ENCODE measurements around the gene STXBP5L. TPM values are rescaled to one million over a fixed set of nuclear protein-coding genes. Genes with fewer than 3 reads are reported as not detected.
"Not testable (repeated sequence)": the region's sequence is repeated elsewhere in the genome, so short reads cannot be mapped to it uniquely, and the experiment has no call there.

The STXBP5L gene
- total RNA-seq, 3 donors from 2014 or later, result 0.34 to 7.3 (median 0.61) TPM

GRCh38 chr3:121436074-121436473, 528.1 kb downstream of the STXBP5L start:
- H3K36me3 ChIP-seq (ENCODE audit: low read depth), result no peaks in the 10 kb centered on the region
- ATAC-seq, result no peak
- no peak for TF ChIP-seq CTCF (IDR thresholded peaks at IDR 0.05)
- no peaks in the 10 kb centered on the region for H3K4me1 ChIP-seq (ENCODE audit: low read depth)
- intact Hi-C loops (cut with DNase I, micrococcal nuclease), result no loop called here
- no peak for DNase-seq
- no peaks in the 10 kb centered on the region for H3K9me3 ChIP-seq
- no peak overlapping the region for H3K4me3 ChIP-seq

GRCh38 chr3:121436641-121437040, 528.6 kb downstream of the STXBP5L start:
- intact Hi-C loops (cut with DNase I, micrococcal nuclease), result no loop called here
- ATAC-seq, result no peak
- Histone ChIP-seq H3K9me3 (no peaks in the 10 kb centered on the region), H3K4me1 (ENCODE audit: low read depth) (no peaks in the 10 kb centered on the region), H3K4me3 (no peak overlapping the region), H3K36me3 (ENCODE audit: low read depth) (no peaks in the 10 kb centered on the region)
- no peak for TF ChIP-seq CTCF (IDR thresholded peaks at IDR 0.05)
- peak in 1 of 3 donors; percentile 14 for DNase-seq

GRCh38 chr3:121443456-121443855, 535.5 kb downstream of the STXBP5L start:
- ATAC-seq (no peak), DNase-seq (no peak)
- no peaks in the 10 kb centered on the region for H3K4me1 ChIP-seq (ENCODE audit: low read depth)
- TF ChIP-seq CTCF (IDR thresholded peaks at IDR 0.05), result no peak
- H3K9me3 ChIP-seq, result no peaks in the 10 kb centered on the region
- no peak overlapping the region for H3K4me3 ChIP-seq
- H3K36me3 ChIP-seq (ENCODE audit: low read depth), result no peaks in the 10 kb centered on the region
- intact Hi-C loops (cut with DNase I, micrococcal nuclease), result no loop called here

- H3K4me3 ChIP-seq; intact Hi-C loops (cut with DNase I, micrococcal nuclease); H3K36me3 ChIP-seq (ENCODE audit: low read depth); H3K9me3 ChIP-seq; H3K4me1 ChIP-seq (ENCODE audit: low read depth); ATAC-seq; DNase-seq: not testable (repeated sequence)
These were observed 543.7 kb downstream of the STXBP5L start for GRCh38 chr3:121451752-121452151.

- H3K4me3 ChIP-seq, result no peak overlapping the region
- ATAC-seq (no peak), DNase-seq (no peak)
- H3K9me3 ChIP-seq, result no peaks in the 10 kb centered on the region
- no peaks in the 10 kb centered on the region for H3K36me3 ChIP-seq (ENCODE audit: low read depth)
- no peak for TF ChIP-seq CTCF (IDR thresholded peaks at IDR 0.05)
- intact Hi-C loops (cut with DNase I, micrococcal nuclease), result no loop called here
- H3K4me1 ChIP-seq (ENCODE audit: low read depth), result no peaks in the 10 kb centered on the region
These were observed 554.6 kb downstream of the STXBP5L start for GRCh38 chr3:121462565-121462964.

GRCh38 chr3:121463745-121464144, 555.7 kb downstream of the STXBP5L start:
- H3K36me3 ChIP-seq (ENCODE audit: low read depth), result no peaks in the 10 kb centered on the region
- DNase-seq, result no peak
- H3K4me3 ChIP-seq, result no peak overlapping the region
- TF ChIP-seq CTCF (IDR thresholded peaks at IDR 0.05), result no peak
- no peaks in the 10 kb centered on the region for H3K9me3 ChIP-seq
- intact Hi-C loops (cut with DNase I, micrococcal nuclease), result no loop called here
- no peak for ATAC-seq
- H3K4me1 ChIP-seq (ENCODE audit: low read depth), result no peaks in the 10 kb centered on the region

All from mucosa of descending colon (tissue), 3 donors.